ENCODE results near the gene MYL5.
"Not testable (repeated sequence)": the region's sequence is repeated elsewhere in the genome, so short reads cannot be mapped to it uniquely, and the experiment has no call there.

DNA sequence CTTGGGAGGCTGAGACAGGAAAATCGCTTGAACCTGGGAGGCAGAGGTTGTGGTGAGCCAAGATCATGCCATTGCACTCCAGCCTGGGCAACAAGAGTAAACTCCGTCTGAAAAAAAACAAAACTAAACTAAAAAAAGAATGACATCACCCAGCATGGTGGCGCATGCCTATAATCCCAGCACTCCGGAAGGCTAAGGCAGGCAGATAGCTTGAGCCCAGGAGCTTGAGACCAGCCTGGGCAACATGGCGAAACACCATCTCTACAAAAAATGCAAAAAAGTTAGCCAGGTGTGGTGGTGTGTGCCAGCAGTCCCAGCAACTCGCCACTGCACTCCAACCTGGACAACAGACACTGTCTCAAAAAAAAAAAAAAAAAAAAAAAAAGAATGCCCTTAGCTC lies 32.0 kb upstream of the MYL5 start:
- TF ChIP-seq, protein P1, sequence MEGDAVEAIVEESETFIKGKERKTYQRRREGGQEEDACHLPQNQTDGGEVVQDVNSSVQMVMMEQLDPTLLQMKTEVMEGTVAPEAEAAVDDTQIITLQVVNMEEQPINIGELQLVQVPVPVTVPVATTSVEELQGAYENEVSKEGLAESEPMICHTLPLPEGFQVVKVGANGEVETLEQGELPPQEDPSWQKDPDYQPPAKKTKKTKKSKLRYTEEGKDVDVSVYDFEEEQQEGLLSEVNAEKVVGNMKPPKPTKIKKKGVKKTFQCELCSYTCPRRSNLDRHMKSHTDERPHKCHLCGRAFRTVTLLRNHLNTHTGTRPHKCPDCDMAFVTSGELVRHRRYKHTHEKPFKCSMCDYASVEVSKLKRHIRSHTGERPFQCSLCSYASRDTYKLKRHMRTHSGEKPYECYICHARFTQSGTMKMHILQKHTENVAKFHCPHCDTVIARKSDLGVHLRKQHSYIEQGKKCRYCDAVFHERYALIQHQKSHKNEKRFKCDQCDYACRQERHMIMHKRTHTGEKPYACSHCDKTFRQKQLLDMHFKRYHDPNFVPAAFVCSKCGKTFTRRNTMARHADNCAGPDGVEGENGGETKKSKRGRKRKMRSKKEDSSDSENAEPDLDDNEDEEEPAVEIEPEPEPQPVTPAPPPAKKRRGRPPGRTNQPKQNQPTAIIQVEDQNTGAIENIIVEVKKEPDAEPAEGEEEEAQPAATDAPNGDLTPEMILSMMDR (IDR thresholded peaks at IDR 0.05): not testable (repeated sequence)
- not testable (repeated sequence) for TF ChIP-seq EP300, POLR2AphosphoS5, POLR2A (IDR thresholded peaks at IDR 0.05)

All from gastroesophageal sphincter (tissue), 3 donors.